H9 (cell line): ENCODE data around the gene ENTREP3. TPM values are rescaled to one million over a fixed set of nuclear protein-coding genes. Genes with fewer than 3 reads are reported as not detected.

Source experiments
- DNase-seq: peaks from one replicate; pipeline ENCODE4 v3.0.0-alpha.2; 2017
- H2AFZ ChIP-seq: one replicate; pipeline ENCODE4 v1.6.1; 2013; ENCODE audit warnings: mild to moderate bottlenecking, low read length, control low read depth, moderate library complexity
- H2AK5ac ChIP-seq: 2 replicates; pipeline ENCODE4 v1.6.1; 2013; ENCODE audit warnings: low read length, control low read depth, mixed read lengths; ENCODE audit not compliant: insufficient read length
- H2BK120ac ChIP-seq: one replicate; pipeline ENCODE4 v1.6.1; 2013; ENCODE audit warnings: low read depth, mild to moderate bottlenecking, low read length, control low read depth, inconsistent platforms; ENCODE audit not compliant: poor library complexity, severe bottlenecking
- H2BK12ac ChIP-seq: 2 replicates; pipeline ENCODE4 v1.6.1; 2013; ENCODE audit warnings: low read length, control low read depth, mixed read lengths, low read depth; ENCODE audit not compliant: insufficient read length
- H2BK15ac ChIP-seq: 2 replicates; pipeline ENCODE4 v1.6.1; 2013; ENCODE audit warnings: low read depth, low read length, control low read depth
- H2BK20ac ChIP-seq: one replicate; pipeline ENCODE4 v1.6.1; 2013; ENCODE audit warnings: low read depth, mild to moderate bottlenecking, low read length, control low read depth, inconsistent platforms; ENCODE audit not compliant: poor library complexity, severe bottlenecking
- H2BK5ac ChIP-seq: 2 replicates; pipeline ENCODE4 v1.6.1; 2013; ENCODE audit warnings: low read length, control low read depth, mixed read lengths; ENCODE audit not compliant: insufficient read length
- H3K14ac ChIP-seq: 2 replicates; pipeline ENCODE4 v1.6.1; 2013; ENCODE audit warnings: low read length, control low read depth; ENCODE audit not compliant: insufficient read depth
- H3K18ac ChIP-seq: 2 replicates; pipeline ENCODE4 v1.6.1; 2013; ENCODE audit warnings: low read depth, mild to moderate bottlenecking, mixed read lengths, low read length, control low read depth; ENCODE audit not compliant: insufficient read length
- H3K23ac ChIP-seq: 2 replicates; pipeline ENCODE4 v1.6.1; 2013; ENCODE audit warnings: low read length, control low read depth, mixed read lengths, low read depth; ENCODE audit not compliant: insufficient read length
- H3K23me2 ChIP-seq: 2 replicates; pipeline ENCODE4 v1.6.1; 2013; ENCODE audit warnings: low read depth, mild to moderate bottlenecking, mixed read lengths, low read length, control low read depth; ENCODE audit not compliant: insufficient read length, poor library complexity, severe bottlenecking
- H3K27ac ChIP-seq: 2 replicates; pipeline ENCODE4 v1.5.1; 2013; ENCODE audit warnings: low read length, control low read depth, mixed read lengths, low read depth; ENCODE audit not compliant: insufficient read length
- H3K27me3 ChIP-seq: 2 replicates; pipeline ENCODE4 v1.6.1; 2013; ENCODE audit warnings: low read length, control low read depth, inconsistent platforms; ENCODE audit not compliant: insufficient read depth
- H3K4ac ChIP-seq: 2 replicates; pipeline ENCODE4 v1.6.1; 2013; ENCODE audit warnings: low read depth, mild to moderate bottlenecking, control low read depth, inconsistent platforms, low read length, moderate library complexity
- H3K4me1 ChIP-seq: 2 replicates; pipeline ENCODE4 v1.6.1; 2013; ENCODE audit warnings: low read length, control low read depth, inconsistent platforms; ENCODE audit not compliant: insufficient read depth
- H3K4me2 ChIP-seq: 2 replicates; pipeline ENCODE4 v1.6.1; 2013; ENCODE audit warnings: low read length, control low read depth, mixed read lengths; ENCODE audit not compliant: insufficient read length, insufficient read depth
- H3K56ac ChIP-seq: 2 replicates; pipeline ENCODE4 v1.6.1; 2013; ENCODE audit warnings: low read depth, mild to moderate bottlenecking, mixed read lengths, low read length, control low read depth; ENCODE audit not compliant: insufficient read length
- H3K79me1 ChIP-seq: 2 replicates; pipeline ENCODE4 v1.6.1; 2013; ENCODE audit warnings: low read depth, mild to moderate bottlenecking, moderate library complexity, low read length, control low read depth, inconsistent platforms; ENCODE audit not compliant: insufficient read depth, poor library complexity, severe bottlenecking
- H3K79me2 ChIP-seq: 2 replicates; pipeline ENCODE4 v1.6.1; 2013; ENCODE audit warnings: low read length, control low read depth, inconsistent platforms; ENCODE audit not compliant: insufficient read depth
- H3K9ac ChIP-seq: 2 replicates; pipeline ENCODE4 v1.6.1; 2013; ENCODE audit warnings: low read length, control low read depth, mixed read lengths; ENCODE audit not compliant: insufficient read length; ENCODE audit errors: extremely low read depth
- H3K9me3 ChIP-seq: one replicate; pipeline ENCODE4 v1.6.1; 2013; ENCODE audit warnings: low read depth, low read length, inconsistent platforms; ENCODE audit not compliant: control insufficient read depth
- H3T11ph ChIP-seq: one replicate; pipeline ENCODE4 v1.6.1; 2013; ENCODE audit warnings: mild to moderate bottlenecking, low read length, control low read depth, inconsistent platforms
- H4K20me1 ChIP-seq: one replicate; pipeline ENCODE4 v1.6.1; 2013; ENCODE audit not compliant: control insufficient read depth, insufficient read length, insufficient read depth
- H4K5ac ChIP-seq: 2 replicates; pipeline ENCODE4 v1.6.1; 2013; ENCODE audit warnings: low read depth, mild to moderate bottlenecking, mixed read lengths, low read length, control low read depth; ENCODE audit not compliant: insufficient read length
- H4K8ac ChIP-seq: replicated peaks from 2 replicates; pipeline ENCODE4 v1.6.1; 2013; ENCODE audit warnings: low read length, control low read depth, mixed read lengths, low read depth; ENCODE audit not compliant: insufficient read length
- H4K91ac ChIP-seq: 2 replicates; pipeline ENCODE4 v1.6.1; 2013; ENCODE audit warnings: low read depth, mild to moderate bottlenecking, moderate library complexity, mixed read lengths, low read length, control low read depth; ENCODE audit not compliant: insufficient read length
- H3K27ac Mint-ChIP-seq, 3 experiments: 2 replicates in 2 of 3; 3 replicates in 1 of 3; pipeline ENCODE4 v1.8.0; 2020 to 2021; ENCODE audit warnings: mixed read lengths in 3 of 3, mild to moderate bottlenecking in 1 of 3, moderate library complexity in 1 of 3
- H3K27me3 Mint-ChIP-seq: 2 replicates; pipeline ENCODE4 v1.8.0; 2021; ENCODE audit warnings: low read depth, mild to moderate bottlenecking, moderate library complexity, mixed read lengths
- H3K36me3 Mint-ChIP-seq, 3 experiments: 2 replicates in 2 of 3; 3 replicates in 1 of 3; pipeline ENCODE4 v1.8.0; 2020 to 2021; ENCODE audit warnings: low read depth in 3 of 3, mixed read lengths in 3 of 3; ENCODE audit not compliant: insufficient read depth in 1 of 3
- H3K4me1 Mint-ChIP-seq, 2 experiments: 2 replicates each; pipeline ENCODE4 v1.8.0; 2020; ENCODE audit warnings: mixed read lengths in 2 of 2
- H3K4me3 Mint-ChIP-seq, 2 experiments: 2 replicates in 1 of 2; 3 replicates in 1 of 2; pipeline ENCODE4 v1.8.0; 2020 to 2021; ENCODE audit warnings: mild to moderate bottlenecking in 2 of 2, mixed read lengths in 2 of 2, moderate library complexity in 1 of 2
- H3K9me3 Mint-ChIP-seq, 2 experiments: 2 replicates in 1 of 2; 3 replicates in 1 of 2; pipeline ENCODE4 v1.8.0; 2020; ENCODE audit warnings: mild to moderate bottlenecking in 2 of 2, mixed read lengths in 2 of 2, moderate library complexity in 1 of 2
- CTCF ChIP-seq: fragments of 200-600 bp; sonication (generic); conservative IDR thresholded peaks from 3 replicates; pipeline ENCODE4 v1.8.0; 2021; ENCODE audit warnings: antibody characterized with exemption, mild to moderate bottlenecking
- WGBS: extraction: QIAGEN DNeasy Blood & Tissue Kit; methylation state at CpG from one replicate; pipeline ENCODE4 v1.1.7; 2013; ENCODE audit warnings: missing lambda C conversion rate, low lambda C conversion rate, mixed read lengths; ENCODE audit not compliant: insufficient read length; ENCODE audit errors: extremely low coverage; 5-methylcytosine and 5-hydroxymethylcytosine counted together
- total RNA-seq: library from RNA; stranded (reverse); gene quantifications from 2 replicates; pipeline ENCODE4 v1.2.1, GENCODE V29; 2021

The ENTREP3 gene
- total RNA-seq, 1 experiment from 2014 or later = 41.0 TPM

GRCh38 chr1:155205035-155205434, 50.2 kb downstream of the ENTREP3 start:
- TF ChIP-seq CTCF = no peak
- DNase-seq = no peak
- Mint-ChIP-seq H3K4me1 (peaks cover 29 to 33% of the 10 kb centered on the region in 2 experiments), H3K9me3 (no peaks in the 10 kb centered on the region), H3K4me3 (no peak overlapping the region), H3K27ac (no peak overlapping the region), H3K36me3 (peaks cover 24 to 51% (median 45%) of the 10 kb centered on the region in 3 experiments; a peak in 6 of 7 replicates), H3K27me3 (peaks cover 14% of the 10 kb centered on the region)
- Histone ChIP-seq H2BK120ac (no peak overlapping the region), H3K27me3 (no peaks in the 10 kb centered on the region), H3K27ac (no peak overlapping the region), H2AFZ (no peak overlapping the region), H4K20me1 (peaks cover 2% of the 10 kb centered on the region), H3K9me3 (no peaks in the 10 kb centered on the region), H4K8ac (no peak overlapping the region), H3K56ac (no peak overlapping the region), H3K4me2 (no peak overlapping the region), H4K91ac (no peak overlapping the region), H3K18ac (no peak overlapping the region), H3K9ac (no peak overlapping the region), H3K23ac (no peak overlapping the region), H2BK12ac (no peak overlapping the region), H3T11ph (no peak overlapping the region), H3K4ac (no peak overlapping the region), H3K79me1 (no peaks in the 10 kb centered on the region), H2AK5ac (no peak overlapping the region), H2BK15ac (no peak overlapping the region), H3K4me1 (peaks cover 2% of the 10 kb centered on the region; the same call in 1 of the 2 replicates), H4K5ac (no peak overlapping the region), H2BK20ac (no peak overlapping the region), H2BK5ac (no peak overlapping the region), H3K23me2 (peaks cover 6% of the 10 kb centered on the region), H3K14ac (no peak overlapping the region), H3K79me2 (no peaks in the 10 kb centered on the region)
- no CpG with 5 or more reads among the region's 14 CpGs for WGBS
